ENCODE data around the gene ROR1.

DNA sequence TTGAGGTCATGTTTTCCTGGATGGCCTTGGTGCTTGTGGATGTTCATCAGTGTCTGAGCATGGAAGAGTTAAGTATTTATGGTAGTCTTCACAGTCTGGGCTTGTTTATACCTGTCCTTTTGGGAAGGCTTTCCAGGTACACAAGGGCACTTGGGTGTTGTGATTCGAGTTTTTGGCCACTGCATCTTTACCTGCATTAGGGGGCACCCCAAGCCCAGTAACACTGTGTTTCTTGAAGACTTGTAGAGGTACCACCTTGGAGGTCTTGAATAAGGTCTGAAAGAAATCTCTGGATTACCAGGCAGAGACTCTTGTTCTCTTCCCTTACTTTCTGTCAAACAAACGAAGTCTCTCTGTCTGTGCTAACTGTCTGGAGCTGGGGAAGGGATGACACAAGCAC, 34.4 kb upstream of the ROR1 start:
- TF ChIP-seq ZC3H10 (CRISPR knock-in tag; IDR thresholded peaks at IDR 0.05) (no peak), GLIS3 (CRISPR knock-in tag; IDR thresholded peaks at IDR 0.05) (no peak), ARNTL (CRISPR knock-in tag; IDR thresholded peaks at IDR 0.05; ENCODE audit: borderline replicate concordance, low read depth) (no peak)
- TF ChIP-seq, protein P1, sequence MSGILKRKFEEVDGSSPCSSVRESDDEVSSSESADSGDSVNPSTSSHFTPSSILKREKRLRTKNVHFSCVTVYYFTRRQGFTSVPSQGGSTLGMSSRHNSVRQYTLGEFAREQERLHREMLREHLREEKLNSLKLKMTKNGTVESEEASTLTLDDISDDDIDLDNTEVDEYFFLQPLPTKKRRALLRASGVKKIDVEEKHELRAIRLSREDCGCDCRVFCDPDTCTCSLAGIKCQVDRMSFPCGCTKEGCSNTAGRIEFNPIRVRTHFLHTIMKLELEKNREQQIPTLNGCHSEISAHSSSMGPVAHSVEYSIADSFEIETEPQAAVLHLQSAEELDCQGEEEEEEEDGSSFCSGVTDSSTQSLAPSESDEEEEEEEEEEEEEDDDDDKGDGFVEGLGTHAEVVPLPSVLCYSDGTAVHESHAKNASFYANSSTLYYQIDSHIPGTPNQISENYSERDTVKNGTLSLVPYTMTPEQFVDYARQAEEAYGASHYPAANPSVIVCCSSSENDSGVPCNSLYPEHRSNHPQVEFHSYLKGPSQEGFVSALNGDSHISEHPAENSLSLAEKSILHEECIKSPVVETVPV (CRISPR knock-in tag; IDR thresholded peaks at IDR 0.05), result no peak

Measured in SK-N-SH treated with all-trans-retinoic acid at 6 μM for 48 hours (cell line).